GM18858 (cell line): ENCODE data around the gene CEACAM4.
"Not testable (repeated sequence)": the region's sequence is repeated elsewhere in the genome, so short reads cannot be mapped to it uniquely, and the experiment has no call there.

Experiments used
- ATAC-seq: cut with Tn5 transposase; IDR thresholded peaks from one replicate; pipeline ENCODE4 v1.9.1; 2021; ENCODE audit not compliant: unreplicated experiment

CEACAM4 gene

DNA sequence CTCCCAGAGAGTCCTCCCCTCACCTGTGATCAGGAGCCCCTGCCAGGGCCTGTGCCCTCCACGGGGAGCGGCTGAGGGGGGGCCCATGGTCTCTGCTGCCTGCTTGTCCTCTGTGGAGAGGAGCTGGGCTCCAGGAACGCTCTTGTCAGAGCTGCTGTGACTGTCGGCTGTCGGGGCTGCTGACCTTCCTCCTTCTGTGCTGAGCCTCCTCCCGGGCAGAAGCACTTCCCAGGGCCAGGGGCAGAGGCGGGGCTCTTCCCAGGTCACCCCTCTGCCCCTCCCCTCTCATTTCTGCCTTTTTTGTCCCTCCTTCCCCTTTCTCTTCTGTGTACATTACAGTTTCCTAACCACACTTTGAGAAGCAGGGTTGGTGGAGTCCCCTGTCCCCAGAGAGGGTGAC is at the start of gene CEACAM4:
TSS of gene CEACAM4 (minus strand) at position 198 of the 400 bp plus-strand sequence. CDS start at position 87, 111 bp downstream.
- no peak for ATAC-seq

DNA sequence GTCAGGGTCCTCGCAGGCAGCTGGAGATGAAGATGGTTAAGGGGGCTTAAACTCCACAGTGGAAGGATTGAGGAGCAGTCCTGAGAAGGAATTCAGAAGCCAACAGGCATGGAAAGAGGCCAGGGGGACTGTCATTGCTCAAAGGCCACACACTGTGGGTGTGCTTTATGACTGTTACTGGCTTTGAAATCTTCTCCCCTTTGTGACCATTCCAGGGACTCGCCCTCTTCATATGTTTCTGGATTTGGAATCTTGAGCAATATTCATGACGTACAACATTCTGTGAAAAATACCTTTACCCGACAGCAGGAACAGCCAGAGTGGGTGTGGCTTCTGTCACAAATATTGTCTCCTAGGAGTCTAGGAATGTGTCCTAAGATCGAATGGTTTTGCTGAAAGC is 44.6 kb upstream of the CEACAM4 start:
- no peak for ATAC-seq

DNA sequence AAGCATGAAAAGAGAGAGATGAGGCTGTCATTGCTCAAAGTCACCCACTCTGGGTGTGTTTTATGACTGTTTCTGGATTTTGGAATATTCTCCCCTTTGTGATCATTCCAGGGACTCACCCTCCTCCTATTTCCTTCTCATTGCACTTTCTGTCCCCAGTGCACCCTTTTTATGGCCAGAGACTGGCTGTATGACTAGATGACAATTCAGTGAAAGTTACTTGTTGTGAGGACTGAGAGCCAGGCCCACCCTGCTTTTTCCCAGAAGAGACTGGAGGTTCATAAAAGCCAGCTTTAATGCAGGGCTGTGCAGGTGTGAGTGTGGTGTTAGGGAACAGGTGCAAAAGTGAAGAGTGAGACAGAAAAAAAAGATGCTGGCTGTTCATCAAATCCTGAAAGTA is 43.9 kb upstream of the CEACAM4 start:
- no peak for ATAC-seq

DNA sequence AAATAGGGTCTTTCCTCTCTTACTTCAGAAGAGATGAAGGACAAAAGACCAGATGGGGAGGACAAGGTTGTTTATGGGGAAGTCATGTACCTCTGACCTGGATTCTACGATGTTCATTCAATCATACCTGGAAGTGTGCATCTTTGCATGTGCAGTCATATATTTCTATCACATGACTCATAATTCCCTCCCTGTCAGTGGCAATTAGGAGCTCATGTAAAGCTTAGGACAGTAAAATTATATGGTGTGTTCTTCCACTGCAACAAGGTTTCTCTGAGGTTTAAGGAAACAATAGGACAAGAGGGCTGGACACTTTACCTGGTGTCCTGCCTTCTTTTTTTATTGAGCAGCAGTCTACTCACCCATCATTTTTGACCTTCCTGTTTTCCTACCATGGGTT is 41.4 kb upstream of the CEACAM4 start:
- ATAC-seq, result no peak

DNA sequence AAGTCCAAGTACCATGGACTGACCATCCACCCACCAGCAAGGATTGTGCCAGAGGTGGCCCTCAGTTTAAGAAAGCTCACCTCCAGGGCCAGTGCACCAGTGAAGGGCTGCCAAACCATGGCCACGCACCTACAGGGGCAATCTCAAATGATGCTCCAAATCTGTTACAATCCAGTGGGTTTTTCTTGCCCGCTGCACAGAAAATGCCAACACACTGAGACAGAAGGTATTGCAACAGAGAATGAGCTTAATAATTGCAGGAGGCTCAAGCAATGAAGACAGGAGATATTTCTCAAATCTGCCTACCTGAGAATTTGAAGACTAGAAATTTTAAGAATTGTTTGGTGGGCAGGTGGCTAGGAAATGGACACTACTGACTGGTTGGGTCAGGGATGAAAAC is 39.2 kb upstream of the CEACAM4 start:
- no peak for ATAC-seq

DNA sequence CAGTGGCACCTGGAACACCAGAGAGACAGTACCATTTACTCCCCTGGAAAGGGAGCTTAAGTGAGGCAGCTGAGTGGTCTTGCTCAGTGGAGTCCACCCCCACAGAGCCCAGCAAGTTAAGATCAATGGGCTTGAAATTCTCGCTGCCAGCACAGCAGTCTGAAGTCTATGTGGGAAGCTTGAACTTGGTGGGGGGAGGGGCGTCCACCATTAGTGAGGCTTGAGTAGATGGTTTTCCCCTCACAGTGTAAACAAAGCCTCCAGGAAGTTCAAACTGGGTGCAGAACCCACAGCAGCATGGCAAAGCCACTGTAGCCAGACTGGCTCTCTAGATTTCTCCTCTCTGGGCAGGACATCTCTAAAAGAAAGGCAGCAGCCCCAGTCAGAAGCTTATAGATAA is 30.3 kb upstream of the CEACAM4 start:
- ATAC-seq, result no peak

DNA sequence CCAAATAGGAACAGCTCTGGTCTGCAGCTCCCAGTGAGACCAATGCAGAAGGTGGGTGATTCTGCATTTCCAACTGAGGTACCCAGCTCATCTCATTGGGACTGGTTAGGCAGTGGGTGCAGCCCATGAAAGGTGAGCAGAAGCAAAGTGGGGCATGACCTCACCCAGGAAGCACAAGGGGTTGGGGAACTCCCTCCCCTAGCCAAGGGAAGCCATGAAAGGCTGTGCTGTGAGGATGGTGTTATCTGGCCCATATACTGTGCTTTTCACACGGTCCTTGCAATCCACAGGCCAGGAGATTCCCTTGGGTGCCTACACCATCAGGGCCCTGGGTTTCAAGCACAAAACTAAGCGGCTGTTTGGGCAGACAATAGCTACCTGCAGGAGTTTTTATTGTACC is 29.9 kb upstream of the CEACAM4 start:
- not testable (repeated sequence) for ATAC-seq

DNA sequence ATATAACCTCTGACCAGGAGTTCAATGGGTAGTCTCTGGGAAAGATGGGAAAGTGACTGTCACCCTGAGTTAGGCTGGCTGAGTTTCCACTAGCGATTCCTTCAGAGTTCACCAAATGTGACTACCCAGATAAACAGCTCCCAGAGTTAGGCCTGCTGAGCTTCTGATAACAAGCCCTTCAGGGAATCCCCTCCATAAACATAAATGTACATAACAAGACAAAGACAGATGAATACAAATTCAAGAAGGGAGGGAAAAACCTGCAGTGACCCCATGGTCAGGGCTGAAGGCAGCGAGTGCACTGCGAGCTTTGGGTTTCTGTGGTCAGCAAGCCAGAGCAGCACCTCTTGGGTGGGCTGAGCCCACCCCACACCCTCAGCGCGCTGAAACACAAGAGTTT is 25.4 kb upstream of the CEACAM4 start:
- ATAC-seq, result no peak

DNA sequence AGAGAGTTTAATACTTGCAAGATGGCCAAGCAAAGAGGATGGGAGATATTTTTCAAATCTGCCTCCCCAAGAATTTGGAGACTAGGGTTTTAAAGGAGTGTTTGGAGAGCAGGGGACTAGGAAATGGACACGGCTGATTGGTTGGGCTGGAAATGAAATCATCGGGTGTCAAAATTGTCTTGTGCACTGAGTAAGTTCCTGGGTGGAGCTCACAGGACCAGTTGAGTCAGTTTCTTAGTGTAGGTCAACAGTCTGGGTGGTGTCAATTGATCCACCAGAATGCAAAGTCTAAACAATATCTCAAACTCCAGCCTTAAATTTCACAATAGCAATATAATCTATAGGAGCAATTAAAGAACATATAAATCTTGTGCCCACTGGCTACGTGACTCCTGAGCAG is 23.0 kb upstream of the CEACAM4 start:
- ATAC-seq, result no peak

DNA sequence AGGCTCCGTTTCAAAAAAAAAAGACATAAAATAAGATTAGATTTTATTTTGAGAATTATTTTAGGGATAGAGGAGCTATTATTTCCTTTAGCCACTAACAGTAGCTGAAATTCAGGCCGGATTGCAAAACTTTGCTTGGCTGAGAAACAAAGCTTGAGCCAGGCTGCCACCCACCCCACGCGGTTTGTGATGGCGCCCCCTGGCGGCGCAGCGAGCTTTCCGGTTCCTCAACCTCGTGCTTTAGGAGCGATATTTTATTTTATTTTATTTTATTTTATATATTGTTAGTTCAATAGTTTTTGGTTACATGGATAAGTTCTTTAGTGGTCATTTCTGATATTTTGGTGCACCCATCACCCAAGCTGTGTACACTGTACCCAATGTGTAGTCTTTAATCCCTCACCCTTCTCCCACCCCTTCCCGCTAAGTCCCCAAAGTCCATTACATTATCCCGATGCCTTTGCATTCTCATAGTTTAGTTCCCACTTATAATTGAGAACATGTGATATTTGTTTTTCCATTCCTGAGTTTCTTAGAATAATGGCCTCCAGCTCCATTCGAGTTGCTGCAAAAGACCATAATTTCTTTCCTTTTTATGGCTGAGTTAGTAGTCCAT is 19.8 kb upstream of the CEACAM4 start:
- ATAC-seq, result no peak

DNA sequence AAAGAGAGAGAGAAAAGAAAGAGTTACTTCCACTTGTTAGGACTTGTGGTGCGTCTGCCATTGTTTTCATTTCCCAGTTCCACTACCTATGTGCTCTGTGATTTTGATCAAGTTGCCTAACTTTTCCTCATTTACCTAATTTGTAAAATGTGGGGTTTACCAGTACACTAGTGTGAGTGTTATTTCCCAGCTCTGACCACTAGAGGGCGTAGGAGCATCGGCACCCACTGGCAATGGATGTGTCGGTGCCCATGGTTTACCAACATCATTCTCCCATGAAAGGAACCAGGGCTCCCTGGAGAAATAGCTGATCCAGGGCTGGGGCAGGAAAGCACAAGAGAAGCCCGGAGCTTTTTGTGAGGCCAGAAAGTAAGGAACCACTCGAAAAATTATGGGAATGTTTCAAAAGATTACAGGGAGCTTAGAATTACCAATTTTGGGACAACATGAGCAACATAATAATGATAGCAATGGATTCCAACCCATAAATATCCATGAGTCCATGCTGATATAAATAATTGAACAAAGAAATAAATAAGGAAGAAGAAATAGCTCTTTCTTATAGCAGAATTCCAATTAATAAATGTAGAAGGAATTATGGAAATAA is 15.1 kb upstream of the CEACAM4 start:
- ATAC-seq, result no peak

DNA sequence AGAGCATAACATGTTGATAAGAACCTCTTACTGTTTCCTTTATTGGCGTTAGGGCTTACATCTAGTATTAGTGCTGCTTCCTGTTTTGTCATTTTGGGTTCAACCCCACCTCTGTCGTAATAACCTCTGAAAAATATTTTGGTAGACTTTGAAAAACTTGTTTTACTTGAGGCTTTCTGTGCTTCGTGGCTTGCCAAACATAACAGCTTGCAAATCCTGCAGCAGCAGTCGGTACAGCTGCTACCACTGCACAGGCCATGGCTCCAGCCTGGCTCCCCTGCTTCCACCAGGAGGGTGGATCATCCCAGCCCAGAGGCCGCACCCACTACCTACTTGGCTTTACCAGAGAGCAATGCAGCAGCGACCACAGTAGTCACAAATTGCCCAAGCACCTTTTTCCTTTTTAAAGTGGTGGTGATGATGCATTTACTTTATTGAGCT is 11.8 kb upstream of the CEACAM4 start:
- no peak for ATAC-seq

DNA sequence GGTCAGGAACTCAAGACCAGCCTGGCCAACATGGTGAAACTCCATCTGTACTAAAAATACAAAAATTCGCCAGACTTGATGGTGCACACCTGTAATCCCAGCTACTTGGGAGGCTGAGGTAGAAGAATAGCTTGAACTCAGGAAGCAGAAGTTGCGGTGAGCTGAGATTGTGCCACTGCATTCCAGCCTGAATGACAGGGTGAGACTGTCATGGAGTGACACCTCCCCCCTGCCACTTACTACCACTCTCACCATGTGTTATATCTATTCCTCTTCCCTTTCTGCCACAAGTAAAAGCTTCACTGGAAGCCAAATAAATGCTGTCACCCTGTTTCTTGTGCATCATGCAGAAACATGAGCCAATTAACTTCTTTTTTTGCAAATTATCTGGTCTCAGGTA is 10.6 kb upstream of the CEACAM4 start:
- ATAC-seq, result no peak

DNA sequence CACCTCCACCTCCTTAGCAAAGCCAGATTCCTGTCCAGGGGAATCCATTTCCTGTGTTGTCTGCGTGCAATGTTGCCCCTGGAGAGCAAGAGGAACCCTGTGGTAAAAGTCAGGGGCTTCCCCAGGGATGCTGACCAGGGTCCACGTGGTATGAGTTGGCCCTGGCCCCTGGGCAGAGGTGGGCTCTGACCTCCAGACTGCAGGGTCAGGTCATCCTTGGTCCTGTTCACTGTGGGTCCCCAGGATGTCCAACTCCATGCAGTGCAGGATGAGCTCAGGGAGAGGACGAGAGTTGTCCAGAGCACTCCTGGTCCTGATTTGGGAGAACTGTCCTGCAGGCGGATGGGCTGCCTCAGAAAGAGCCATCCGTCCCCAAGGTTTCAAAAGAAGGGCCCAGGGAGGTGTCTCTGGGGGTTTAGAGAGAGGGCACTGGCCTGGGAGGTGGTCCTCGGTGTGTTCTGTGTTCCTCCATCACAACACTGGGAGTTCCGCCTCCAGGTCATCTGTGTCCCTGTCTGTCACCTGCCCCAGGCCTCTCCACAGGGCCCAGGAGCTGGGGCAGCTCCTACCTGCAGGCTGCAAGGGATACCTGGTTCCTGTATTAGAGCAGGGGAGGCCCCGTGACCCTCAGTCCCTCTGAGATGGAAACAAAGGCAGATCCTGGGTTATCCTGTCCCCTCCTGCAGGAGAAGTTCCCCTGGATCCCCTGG is 1.2 kb upstream of the CEACAM4 start:
- no peak for ATAC-seq

DNA sequence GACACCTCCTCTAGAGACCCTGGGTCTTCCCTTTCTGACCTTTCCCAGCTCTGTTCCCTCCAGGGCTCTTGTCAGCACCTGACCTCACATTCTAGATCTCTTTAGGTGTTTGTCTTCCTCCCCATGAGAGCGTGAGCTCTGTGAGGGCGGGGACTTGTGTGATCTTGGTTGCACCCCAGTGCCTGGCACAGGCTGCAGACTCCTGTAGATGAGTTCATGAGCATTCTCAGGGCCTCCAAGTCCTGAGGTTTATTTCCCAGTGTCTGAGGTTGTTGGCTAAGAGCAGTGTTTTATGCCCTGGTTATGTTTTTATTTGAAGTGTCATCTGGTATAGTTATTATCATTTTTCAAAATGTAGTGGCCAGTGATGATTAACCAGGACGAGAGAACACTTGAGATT is 596 bp downstream of the CEACAM4 start:
- no peak for ATAC-seq

DNA sequence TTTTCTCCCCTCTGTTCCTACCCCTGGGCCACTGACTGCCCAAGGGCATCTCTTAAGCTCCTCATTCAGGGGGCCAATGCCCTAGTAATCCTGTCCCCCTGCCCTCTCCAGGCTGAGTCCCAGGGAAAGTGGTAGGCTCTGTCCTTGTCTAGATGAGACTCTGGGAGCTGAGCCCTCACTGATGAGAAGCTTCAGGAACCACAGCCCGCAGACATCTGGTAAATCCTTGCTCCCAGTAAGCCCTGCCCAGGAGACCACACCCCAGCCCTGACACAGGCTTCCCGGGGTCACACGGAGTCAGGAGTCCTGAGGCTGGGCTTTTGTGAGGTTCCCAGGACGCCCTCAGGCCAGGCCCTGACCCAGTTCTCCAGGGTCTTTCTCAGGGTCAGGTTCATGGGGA is 1.9 kb downstream of the CEACAM4 start:
- ATAC-seq, result no peak

DNA sequence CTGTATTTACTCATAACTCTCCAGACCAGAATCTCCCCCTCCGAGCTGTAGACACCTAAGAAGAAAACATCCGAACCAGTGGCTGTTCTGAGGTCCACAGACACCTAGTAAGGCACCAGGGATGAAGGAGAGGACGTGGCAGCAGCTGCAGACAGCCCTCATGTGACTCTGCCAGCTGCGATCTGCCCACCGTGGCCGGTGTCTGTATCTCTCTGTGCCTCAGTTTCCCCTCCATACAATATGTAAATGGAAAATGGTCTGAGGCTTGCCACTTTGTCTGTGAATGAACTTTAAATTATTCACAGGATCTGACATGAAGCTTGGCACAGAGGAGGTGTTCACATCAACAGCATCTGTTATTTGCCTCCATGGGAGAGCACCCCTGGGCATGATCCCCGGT is 2.4 kb downstream of the CEACAM4 start:
- ATAC-seq, result no peak

DNA sequence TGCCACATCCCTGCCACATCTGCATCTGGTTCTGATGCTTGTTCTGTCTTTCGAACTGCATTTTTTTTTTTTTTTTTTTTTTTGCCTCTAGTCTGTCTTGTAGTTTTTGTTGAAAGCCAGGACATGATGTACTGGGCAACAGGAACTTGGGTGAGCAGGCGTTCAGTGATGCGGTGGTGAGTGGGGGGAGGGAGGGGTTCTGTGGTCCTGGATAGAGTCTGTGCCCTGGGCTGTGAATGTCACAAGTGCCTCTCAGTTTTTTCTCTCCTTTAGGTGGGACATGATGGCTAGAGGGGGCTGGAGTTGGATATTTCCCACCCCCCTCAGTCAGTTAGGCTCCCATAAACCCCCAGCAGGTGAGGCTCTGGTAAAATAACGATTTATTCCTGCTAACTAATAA is 3.5 kb downstream of the CEACAM4 start:
- ATAC-seq, result no peak

DNA sequence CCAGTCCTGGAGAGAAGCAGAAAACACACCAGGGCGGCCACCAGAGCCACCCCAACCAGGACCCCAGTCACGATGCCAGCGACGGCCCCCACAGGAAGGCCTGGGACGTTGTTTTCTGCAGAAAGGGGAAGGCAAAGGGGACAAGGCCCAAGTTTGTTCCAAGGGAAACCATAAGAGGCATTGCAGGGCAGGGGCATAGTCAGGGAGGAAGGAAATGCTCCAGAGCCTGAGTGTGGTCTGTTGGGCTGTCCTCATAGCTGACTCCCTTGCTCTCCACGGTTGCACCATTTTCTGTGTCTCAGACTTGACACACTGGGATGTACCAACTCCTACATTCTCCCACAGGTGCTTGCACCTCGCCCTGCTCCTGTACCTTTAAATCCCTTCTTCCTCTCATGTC is 5.2 kb downstream of the CEACAM4 start:
- ATAC-seq, result no peak

DNA sequence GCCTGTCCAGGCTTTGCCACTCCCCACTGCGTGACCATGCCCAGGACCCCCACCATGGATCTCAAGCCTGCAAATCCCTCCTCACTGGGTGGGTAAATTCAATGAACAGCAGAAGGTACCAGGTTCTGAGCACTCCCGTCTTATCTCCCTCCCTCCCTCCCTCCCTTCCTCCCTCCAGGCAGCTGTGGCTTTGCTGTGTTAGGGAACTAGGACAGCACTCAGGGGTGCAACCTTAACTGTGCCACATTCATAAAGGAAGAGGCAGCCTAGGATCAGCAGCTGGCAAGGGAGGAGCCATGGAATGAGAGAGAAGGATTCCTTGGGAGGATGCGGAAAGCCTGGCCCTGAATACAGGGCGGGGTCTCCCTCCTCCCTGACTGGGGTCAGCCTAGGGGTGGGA is 5.6 kb downstream of the CEACAM4 start:
- no peak for ATAC-seq

DNA sequence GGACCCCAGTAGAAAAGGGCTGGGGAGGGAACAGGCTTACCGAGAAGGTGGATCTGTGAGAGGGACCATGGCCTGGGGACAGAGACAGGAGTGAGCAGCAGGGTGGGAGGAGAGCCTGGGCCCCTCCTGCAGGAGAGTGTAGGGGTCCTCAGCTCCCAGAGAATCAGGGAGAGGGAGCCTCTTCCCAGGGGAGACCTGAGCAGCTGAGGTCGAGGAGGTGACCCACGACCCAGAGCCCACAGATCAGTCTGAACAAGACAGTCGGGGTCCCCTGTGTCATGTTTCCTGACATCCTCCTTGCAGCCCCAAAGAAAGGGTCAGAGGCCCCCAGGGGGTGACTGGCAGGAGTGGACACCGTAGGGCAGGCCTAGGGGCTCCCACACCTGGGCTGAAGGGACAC is 6.7 kb downstream of the CEACAM4 start:
- ATAC-seq, result no peak

DNA sequence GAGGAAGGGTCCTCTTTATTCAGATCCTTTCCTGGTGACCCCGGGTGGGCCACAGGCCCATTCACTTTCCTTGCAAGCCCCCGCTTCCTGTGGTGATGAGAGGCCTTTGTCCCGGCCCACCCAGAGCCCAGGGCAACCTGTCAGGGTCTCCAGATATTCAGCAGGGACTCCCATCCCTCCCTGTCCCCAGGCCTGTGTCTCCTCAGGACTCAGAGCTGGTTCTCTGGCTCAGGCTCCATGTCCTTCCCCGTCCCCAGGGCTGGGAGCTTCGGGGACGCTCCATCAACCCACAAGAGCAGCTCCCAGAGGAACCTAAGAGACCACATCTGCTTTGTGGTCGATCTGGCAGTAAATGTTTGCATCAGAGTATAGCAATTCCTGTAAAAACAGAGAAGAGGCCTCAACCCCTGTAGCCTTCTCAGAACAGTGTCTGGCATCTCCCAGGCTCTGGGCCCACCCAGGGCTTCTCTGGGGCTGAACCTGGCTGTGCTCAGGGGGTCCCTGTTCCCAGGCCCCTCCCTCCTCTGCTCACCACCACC is 7.8 kb downstream of the CEACAM4 start:
- ATAC-seq, result no peak
